Spleen (tissue), 11 donors: Measurements from ENCODE around the gene PPP1R13B. TPM values are rescaled to one million over a fixed set of nuclear protein-coding genes. Genes with fewer than 3 reads are reported as not detected.
"Not testable (repeated sequence)": the region's sequence is repeated elsewhere in the genome, so short reads cannot be mapped to it uniquely, and the experiment has no call there.

Experiments used
- DNase-seq: peaks from one replicate; pipeline ENCODE4 v3.0.0-alpha.2; 2020
- H3K27ac ChIP-seq, 8 donors: fragments of 200-600 bp; sonication (generic) in 7 of 8; 1 replicate in 4 of 8; 2 replicates in 4 of 8; pipeline versions ENCODE4 v1.5.0 to v1.8.0; 2016 to 2021; ENCODE audit warnings: inconsistent platforms in 4 of 8, mild to moderate bottlenecking in 4 of 8, moderate library complexity in 1 of 8
- H3K27me3 ChIP-seq, 7 donors: fragments of 200-600 bp; sonication (generic) in 6 of 7; replicated peaks in 1 of 7; 1 replicate in 4 of 7; 2 replicates in 3 of 7; pipeline versions ENCODE4 v1.5.0 to v1.8.0; 2016 to 2021; ENCODE audit warnings: inconsistent platforms in 3 of 7, mild to moderate bottlenecking in 1 of 7
- H3K36me3 ChIP-seq, 6 donors: fragments of 200-600 bp; sonication (generic) in 5 of 6; 1 replicate in 4 of 6; 2 replicates in 2 of 6; pipeline versions ENCODE4 v1.5.0 to v1.8.0; 2016 to 2021; ENCODE audit warnings: inconsistent platforms in 2 of 6
- H3K4me1 ChIP-seq, 6 donors: fragments of 200-600 bp; sonication (generic) in 5 of 6; 1 replicate in 3 of 6; 2 replicates in 3 of 6; pipeline versions ENCODE4 v1.5.0 to v1.8.0; 2016 to 2021; ENCODE audit warnings: inconsistent platforms in 3 of 6
- H3K4me3 ChIP-seq, 8 donors: fragments of 200-600 bp; sonication (generic) in 7 of 8; 1 replicate in 4 of 8; 2 replicates in 4 of 8; pipeline versions ENCODE4 v1.5.0 to v1.8.0; 2016 to 2021; ENCODE audit warnings: inconsistent platforms in 4 of 8, mild to moderate bottlenecking in 4 of 8, moderate library complexity in 2 of 8
- H3K9me3 ChIP-seq, 8 donors: fragments of 200-600 bp; sonication (generic) in 7 of 8; 1 replicate in 4 of 8; 2 replicates in 4 of 8; pipeline versions ENCODE4 v1.5.0 to v1.8.0; 2016 to 2021; ENCODE audit warnings: inconsistent platforms in 4 of 8
- POLR2A ChIP-seq, 3 donors: fragments of 450-650 bp; IDR thresholded peaks; one replicate each; pipeline ENCODE4 v1.5.1; 2017; ENCODE audit warnings: antibody characterized with exemption in 3 of 3, mild to moderate bottlenecking in 1 of 3
- POLR2AphosphoS5 ChIP-seq, 3 donors: sonication (generic); formaldehyde crosslinking; IDR thresholded peaks; one replicate each; pipeline ENCODE4 v1.5.1; 2017; ENCODE audit warnings: antibody characterized with exemption in 3 of 3
- WGBS, 5 donors: extraction: QIAGEN DNeasy Blood & Tissue Kit in 3 of 5; methylation state at CpG; one replicate each; pipeline versions ENCODE4 v1.1.5 to v1.1.7; 2013 to 2018; 5-methylcytosine and 5-hydroxymethylcytosine counted together
- intact Hi-C: fragments of 100-400 bp; cut with DNase I; formaldehyde crosslinking; loops from one replicate; pipeline ENCODE4 v1.15.0; 2023; ENCODE audit warnings: low total_unique reads
- polyA plus RNA-seq, 3 donors: library from polyadenylated mRNA; stranded (reverse); fragments of 200-250 nt; gene quantifications; one replicate each; pipeline ENCODE4 v1.2.1, GENCODE V29; 2013
- total RNA-seq, 7 donors: library from RNA; depleted of rRNA in 3 of 7; stranded (reverse); fragments of >200 nt in 3 of 7; fragmentation: NEBNext Ultra II Directional in 4 of 7; extraction: Animal tissue kit (Norgen Biotek cat#: 25700) in 4 of 7; gene quantifications; one replicate each; pipeline versions ENCODE4 v1.1.0 to v1.2.1, GENCODE V29; 2016 to 2021
- TF ChIP-seq, protein P1 (sequence below), 11 experiments: fragments of 200-600 bp in 7 of 11; fragments of 450-650 bp in 4 of 11; sonication (generic) in 4 of 11; IDR thresholded peaks in 8 of 11; conservative IDR thresholded peaks in 3 of 11; 1 replicate in 7 of 11; 2 replicates in 4 of 11; pipeline versions ENCODE4 v1.4.0 to v1.8.0; 2016 to 2021; ENCODE audit warnings: antibody characterized with exemption in 11 of 11, inconsistent platforms in 4 of 11, mild to moderate bottlenecking in 1 of 11
- donor health status: healthy with polysubstance abuse.
- donor health status: DM: no; HTN: no; CAD: no; lungs with moderate emphysema.
- donor health status: DM: no; HTN: no; CAD: no.
- donor health status: Bipolar disorder and iron deficiency.
- donor health status: healthy.
- donor health status: DM: no; HTN: no; CAD: no.
- donor health status: DM: yes; HTN: yes; CAD: no.

Gene PPP1R13B
- total and polyA plus RNA-seq, 10 donors, result 5.7 to 95.3 (median 36.6) TPM

DNA sequence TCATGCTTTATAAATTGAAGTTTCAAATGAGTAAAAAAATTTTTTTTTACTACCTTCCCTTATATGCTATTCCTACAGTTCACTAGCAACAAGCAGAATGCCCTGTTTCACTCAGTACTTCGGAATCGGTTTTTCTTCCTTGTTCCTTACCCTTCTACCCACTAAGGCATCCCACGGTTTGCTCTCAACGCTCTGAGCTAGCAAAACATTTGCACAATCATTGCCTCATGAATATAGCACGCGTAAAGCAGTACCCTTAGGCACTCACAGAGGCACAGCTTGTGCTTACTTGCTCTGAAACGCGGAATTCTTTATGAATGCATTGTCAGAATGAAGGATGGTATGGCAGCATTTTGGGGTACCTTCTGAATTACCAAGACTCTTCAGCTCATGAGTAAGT lies 45.0 kb downstream of the PPP1R13B start:
- WGBS, 5 donors, result 84 to 90% (median 85%) methylated on average over 8 of the region's 8 CpGs
- TF ChIP-seq, protein P1, sequence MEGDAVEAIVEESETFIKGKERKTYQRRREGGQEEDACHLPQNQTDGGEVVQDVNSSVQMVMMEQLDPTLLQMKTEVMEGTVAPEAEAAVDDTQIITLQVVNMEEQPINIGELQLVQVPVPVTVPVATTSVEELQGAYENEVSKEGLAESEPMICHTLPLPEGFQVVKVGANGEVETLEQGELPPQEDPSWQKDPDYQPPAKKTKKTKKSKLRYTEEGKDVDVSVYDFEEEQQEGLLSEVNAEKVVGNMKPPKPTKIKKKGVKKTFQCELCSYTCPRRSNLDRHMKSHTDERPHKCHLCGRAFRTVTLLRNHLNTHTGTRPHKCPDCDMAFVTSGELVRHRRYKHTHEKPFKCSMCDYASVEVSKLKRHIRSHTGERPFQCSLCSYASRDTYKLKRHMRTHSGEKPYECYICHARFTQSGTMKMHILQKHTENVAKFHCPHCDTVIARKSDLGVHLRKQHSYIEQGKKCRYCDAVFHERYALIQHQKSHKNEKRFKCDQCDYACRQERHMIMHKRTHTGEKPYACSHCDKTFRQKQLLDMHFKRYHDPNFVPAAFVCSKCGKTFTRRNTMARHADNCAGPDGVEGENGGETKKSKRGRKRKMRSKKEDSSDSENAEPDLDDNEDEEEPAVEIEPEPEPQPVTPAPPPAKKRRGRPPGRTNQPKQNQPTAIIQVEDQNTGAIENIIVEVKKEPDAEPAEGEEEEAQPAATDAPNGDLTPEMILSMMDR (IDR thresholded peaks at IDR 0.05 in 8 of 11, conservative IDR thresholded peaks at IDR 0.05 in 3 of 11), result no peak
- TF ChIP-seq POLR2A (IDR thresholded peaks at IDR 0.05), result no peak
- no peak for TF ChIP-seq POLR2AphosphoS5 (IDR thresholded peaks at IDR 0.05)
- intact Hi-C loops, result no loop called here
- Histone ChIP-seq H3K36me3 (no peaks in the 10 kb centered on the region), H3K9me3 (no peaks in the 10 kb centered on the region), H3K27ac (no peak overlapping the region), H3K4me3 (no peak overlapping the region), H3K4me1 (peaks cover 0 to 28% (median 16%) of the 10 kb centered on the region in 6 donors), H3K27me3 (no peaks in the 10 kb centered on the region)
- no peak for DNase-seq

DNA sequence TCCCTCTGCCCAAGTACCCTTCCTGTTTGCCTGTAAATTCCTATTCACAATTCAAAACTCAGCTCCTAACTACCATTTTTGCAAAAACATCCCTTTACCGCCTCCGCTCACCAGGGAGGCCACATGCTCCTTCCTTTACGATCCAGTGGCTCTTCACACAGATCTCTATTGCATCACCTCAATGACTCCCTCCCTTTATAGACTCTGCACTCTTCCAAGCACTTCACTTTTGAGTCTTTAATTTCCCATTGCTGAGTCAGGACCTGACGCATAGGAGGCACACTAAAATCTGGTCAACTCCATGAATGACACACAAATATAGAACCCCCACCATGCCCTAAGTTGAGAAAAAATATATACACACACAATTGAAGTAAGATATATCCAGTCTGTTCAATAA lies 45.9 kb downstream of the PPP1R13B start:
- H3K27me3 ChIP-seq, result no peaks in the 10 kb centered on the region
- TF ChIP-seq, protein P1 (IDR thresholded peaks at IDR 0.05 in 8 of 11, conservative IDR thresholded peaks at IDR 0.05 in 3 of 11), result no peak
- no peak for TF ChIP-seq POLR2AphosphoS5 (IDR thresholded peaks at IDR 0.05)
- no peak for TF ChIP-seq POLR2A (IDR thresholded peaks at IDR 0.05)
- H3K9me3 ChIP-seq, result no peaks in the 10 kb centered on the region
- DNase-seq, result no peak
- H3K27ac ChIP-seq, result no peak overlapping the region
- intact Hi-C loops, result no loop called here
- H3K4me1 ChIP-seq, result peaks cover 0 to 22% (median 11%) of the 10 kb centered on the region in 6 donors
- no peak overlapping the region for H3K4me3 ChIP-seq
- H3K36me3 ChIP-seq, result peaks cover 0 to 9% (median 3%) of the 10 kb centered on the region in 6 donors
- 50 to 71% (median 64%) methylated on average over 4 of the region's 4 CpGs for WGBS, 5 donors

DNA sequence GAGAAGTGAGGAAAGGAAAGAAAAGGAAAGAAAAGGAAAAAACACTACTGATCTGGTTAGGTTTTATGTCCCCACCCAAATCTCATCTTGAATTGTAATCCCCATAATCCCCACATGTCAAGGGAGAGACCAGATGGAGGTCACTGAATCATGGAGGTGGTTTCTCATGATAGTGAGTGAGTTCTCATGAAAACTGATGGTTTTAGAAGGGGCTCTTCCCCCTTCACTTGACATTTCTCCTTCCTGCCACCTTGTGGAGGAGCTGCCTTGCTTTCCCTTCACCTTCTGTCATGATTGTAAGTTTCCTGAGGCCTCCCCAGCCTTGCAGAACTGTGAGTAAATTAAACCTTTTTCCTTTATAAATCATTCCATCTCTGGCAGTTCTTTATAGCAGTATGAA lies 54.2 kb downstream of the PPP1R13B start:
- DNase-seq, intact Hi-C loops, H3K27ac ChIP-seq, H3K4me1 ChIP-seq, H3K9me3 ChIP-seq, H3K4me3 ChIP-seq, H3K27me3 ChIP-seq: not testable (repeated sequence)
- peaks cover 0 to 61% (median 17%) of the 10 kb centered on the region in 6 donors for H3K36me3 ChIP-seq

DNA sequence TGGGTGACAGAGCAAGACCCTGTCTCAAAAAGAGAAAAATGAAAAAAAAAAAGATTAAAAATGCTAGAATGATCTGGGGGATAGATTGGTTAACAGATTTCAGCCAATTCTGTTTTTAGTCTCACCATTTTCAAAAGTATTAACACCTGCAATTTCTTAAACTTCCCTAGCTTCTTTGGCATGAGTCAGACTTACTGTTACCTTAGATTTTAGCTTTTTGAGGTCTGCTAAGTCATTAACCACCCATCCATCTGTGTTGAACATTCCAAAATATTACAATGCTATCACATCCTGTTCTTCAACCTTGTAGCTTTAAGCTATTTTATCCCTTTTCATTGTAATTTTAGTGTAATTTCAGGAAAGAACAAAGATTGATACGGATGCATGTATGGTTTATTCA lies 59.3 kb downstream of the PPP1R13B start:
- Histone ChIP-seq H3K36me3 (peaks cover 0 to 54% (median 9%) of the 10 kb centered on the region in 6 donors), H3K27me3 (no peaks in the 10 kb centered on the region), H3K4me1 (no peaks in the 10 kb centered on the region), H3K27ac (no peak overlapping the region), H3K9me3 (no peaks in the 10 kb centered on the region), H3K4me3 (no peak overlapping the region)
- intact Hi-C loops, result no loop called here
- TF ChIP-seq POLR2AphosphoS5 (IDR thresholded peaks at IDR 0.05) (no peak), POLR2A (IDR thresholded peaks at IDR 0.05) (no peak)
- TF ChIP-seq, protein P1 (IDR thresholded peaks at IDR 0.05 in 8 of 11, conservative IDR thresholded peaks at IDR 0.05 in 3 of 11), result no peak
- no peak for DNase-seq
- WGBS, 5 donors, result 67 to 80% (median 71%) methylated on average over 1 of the region's 1 CpG

DNA sequence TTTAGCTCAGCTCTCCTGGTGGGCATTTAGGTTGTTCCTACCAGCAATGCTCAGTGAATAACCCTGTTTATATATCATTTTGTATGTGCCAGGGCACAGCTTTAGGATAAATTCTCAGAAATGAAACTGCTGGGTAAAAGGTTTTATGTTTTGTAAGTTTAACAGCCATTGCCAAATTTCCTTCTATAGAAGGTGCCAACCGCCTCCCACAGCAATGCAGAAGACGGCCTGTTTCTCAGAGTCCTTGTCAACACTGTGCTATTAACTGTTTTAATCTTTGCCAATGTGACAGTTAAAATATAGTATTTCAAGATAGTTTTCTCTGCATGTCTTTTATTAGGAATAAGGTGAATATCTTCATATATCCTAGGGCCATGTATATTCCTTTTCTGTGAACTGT lies 65.0 kb downstream of the PPP1R13B start:
- Histone ChIP-seq H3K27ac (no peak overlapping the region), H3K27me3 (no peaks in the 10 kb centered on the region), H3K36me3 (peaks cover 0 to 76% (median 15%) of the 10 kb centered on the region in 6 donors), H3K4me3 (no peak overlapping the region), H3K4me1 (no peaks in the 10 kb centered on the region), H3K9me3 (no peaks in the 10 kb centered on the region)
- no peak for DNase-seq
- 32 to 72% (median 50%) methylated on average over 2 of the region's 2 CpGs for WGBS, 5 donors
- TF ChIP-seq POLR2AphosphoS5 (IDR thresholded peaks at IDR 0.05), result no peak
- TF ChIP-seq, protein P1 (IDR thresholded peaks at IDR 0.05 in 8 of 11, conservative IDR thresholded peaks at IDR 0.05 in 3 of 11), result no peak
- TF ChIP-seq POLR2A (IDR thresholded peaks at IDR 0.05), result no peak
- intact Hi-C loops, result no loop called here

- peaks cover 0 to 72% (median 12%) of the 10 kb centered on the region in 6 donors for H3K36me3 ChIP-seq
- 86 to 97% (median 94%) methylated on average over 6 of the region's 6 CpGs for WGBS, 5 donors
- H3K9me3 ChIP-seq, intact Hi-C loops, H3K4me1 ChIP-seq, H3K4me3 ChIP-seq, H3K27ac ChIP-seq, H3K27me3 ChIP-seq, DNase-seq: not testable (repeated sequence)
Observed at GRCh38 chr14:103776319-103776718, 71.1 kb downstream of the PPP1R13B start.
